ENCODE results near the gene PLA2G4B. TPM values are rescaled to one million over a fixed set of nuclear protein-coding genes. Genes with fewer than 3 reads are reported as not detected.

Gene PLA2G4B
- total RNA-seq, 1 donor from 2014 or later = 8.2 TPM

DNA sequence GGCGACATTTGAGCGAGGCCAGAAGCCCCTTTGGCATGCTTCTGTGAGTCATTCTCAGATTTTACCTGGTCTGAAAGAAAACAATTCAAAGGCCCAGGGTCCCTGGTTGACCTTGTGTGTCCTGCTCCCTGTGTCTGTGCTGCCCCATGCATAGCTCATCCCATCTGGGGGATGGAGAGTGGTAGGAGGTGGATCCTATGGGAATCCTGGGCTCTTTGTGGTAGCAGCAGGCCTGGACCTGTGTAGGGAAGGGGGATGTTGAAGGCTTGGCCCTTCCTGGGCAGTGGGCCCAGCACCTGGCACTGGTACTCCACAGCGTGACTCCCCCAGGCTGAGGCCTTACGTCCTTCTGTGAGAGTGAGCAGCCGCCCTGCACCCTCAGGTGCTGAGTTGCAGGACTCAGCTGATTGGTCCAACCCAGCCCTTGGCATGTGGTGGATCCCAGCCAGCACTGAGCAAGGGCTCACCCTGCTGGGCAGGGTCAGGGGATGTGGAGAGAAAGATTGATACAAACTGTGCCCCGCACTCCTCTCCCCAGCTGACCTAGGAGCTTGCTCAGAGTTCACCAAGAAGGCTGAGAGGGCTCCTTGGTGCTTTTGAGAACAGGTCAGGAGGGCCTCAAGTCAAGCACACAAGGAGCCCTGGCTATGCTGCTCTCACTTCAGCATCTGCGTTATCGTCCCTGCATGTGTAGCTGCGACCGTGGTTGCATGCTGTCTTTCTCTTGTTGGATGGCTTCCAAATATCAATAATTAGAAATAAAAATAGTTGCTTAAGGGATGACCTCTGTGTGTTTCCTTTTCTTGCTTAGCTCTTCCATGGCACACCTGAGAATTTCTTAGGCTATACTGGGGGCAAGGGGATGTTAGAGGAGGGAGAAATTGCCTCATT, 32.1 kb upstream of the PLA2G4B start:
- no peak for TF ChIP-seq CTCF (IDR thresholded peaks at IDR 0.05)
- H3K36me3 Mint-ChIP-seq (ENCODE audit: low read depth) = peaks cover 13% of the 10 kb centered on the region
- POLR2A ChIA-PET = no interaction called here
- no peak for ATAC-seq (ENCODE audit: low read depth)
- intact Hi-C loops (cut with micrococcal nuclease) = no loop called here
- no peak for DNase-seq
- H3K27ac Mint-ChIP-seq = no peak overlapping the region
- H3K9me3 Mint-ChIP-seq = no peaks in the 10 kb centered on the region
- CTCF ChIA-PET = interaction anchor here (2.5 kb wide), 1 partner anchor 34 kb away, joined by 17 read pairs; the partner anchor contains the start of gene MAPKBP1
- peaks cover 10% of the 10 kb centered on the region for H3K4me1 Mint-ChIP-seq
- H3K4me3 Mint-ChIP-seq = no peak overlapping the region
- no peaks in the 10 kb centered on the region for H3K27me3 Mint-ChIP-seq

DNA sequence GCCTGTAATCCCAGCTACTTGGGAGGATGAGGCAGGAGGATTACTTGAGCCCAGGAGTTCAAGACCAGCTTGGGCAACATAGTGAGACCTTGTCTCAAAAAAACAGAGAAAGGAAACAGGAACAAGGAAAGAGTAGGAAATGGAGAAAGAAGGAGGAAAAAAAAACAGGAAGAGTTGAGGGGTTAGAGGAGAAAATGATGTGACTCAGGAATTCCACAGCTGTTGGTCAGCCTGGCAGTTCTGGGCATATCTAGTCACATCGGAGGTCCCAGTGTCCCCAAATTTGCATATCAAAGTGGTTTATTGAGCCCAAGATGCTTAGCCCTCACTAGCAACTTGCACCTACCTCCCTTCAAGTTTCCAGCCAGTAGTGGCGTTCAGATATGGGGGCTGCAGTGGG, 29.5 kb upstream of the PLA2G4B start:
- peaks cover 11% of the 10 kb centered on the region for H3K4me1 Mint-ChIP-seq
- ATAC-seq (ENCODE audit: low read depth) (no peak), DNase-seq (no peak)
- H3K27me3 Mint-ChIP-seq = no peaks in the 10 kb centered on the region
- intact Hi-C loops (cut with micrococcal nuclease) = no loop called here
- POLR2A ChIA-PET = interaction anchor here (0.9 to 4.3 kb wide), 2 partner anchors 26 to 35 kb away, joined by 3 to 49 read pairs; partner anchors contain the start of gene MAPKBP1
- H3K27ac Mint-ChIP-seq = no peak overlapping the region
- no peak overlapping the region for H3K4me3 Mint-ChIP-seq
- CTCF ChIA-PET = interaction anchor here (3.3 to 6.4 kb wide), 4 partner anchors 34 to 205 kb away, joined by 30 to 309 read pairs (median 39); partner anchors contain the start of gene MAPKBP1
- no peaks in the 10 kb centered on the region for H3K9me3 Mint-ChIP-seq
- peaks cover 17% of the 10 kb centered on the region for H3K36me3 Mint-ChIP-seq (ENCODE audit: low read depth)
- no peak for TF ChIP-seq CTCF (IDR thresholded peaks at IDR 0.05)

DNA sequence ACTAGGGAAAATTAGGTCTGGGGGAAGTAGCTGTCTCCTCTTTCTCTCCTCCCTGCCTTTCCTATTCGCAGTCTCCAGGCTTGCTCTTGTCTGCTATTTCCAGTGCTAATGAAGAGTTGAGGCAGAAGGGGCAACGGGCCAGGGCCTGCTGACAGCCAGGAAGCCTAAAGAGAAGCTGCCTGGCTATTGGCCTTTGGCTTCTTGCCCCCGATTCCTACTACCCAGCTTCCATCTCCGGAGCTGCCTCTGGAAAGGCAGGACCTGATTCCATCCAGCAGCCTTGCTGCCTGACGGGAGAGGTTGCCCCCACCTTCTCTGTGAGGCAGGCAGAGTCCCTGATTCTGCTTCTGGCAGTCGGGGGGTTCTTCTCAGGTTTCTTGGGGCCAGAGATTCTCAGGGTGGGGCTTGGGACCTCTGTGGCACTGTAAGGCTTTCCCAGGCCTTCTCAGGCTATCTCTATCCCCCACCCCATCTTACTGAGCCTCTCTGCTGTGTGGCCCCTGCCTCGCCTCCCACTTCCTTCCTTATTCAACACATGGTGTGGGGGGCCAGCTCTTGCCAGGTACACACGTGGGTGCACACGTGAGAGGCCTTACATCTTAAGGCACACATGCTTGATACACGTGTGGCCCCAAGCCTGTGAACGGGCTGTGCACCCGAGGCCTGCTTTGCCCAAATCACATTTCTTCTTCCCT, 29.0 kb upstream of the PLA2G4B start:
- no peaks in the 10 kb centered on the region for H3K27me3 Mint-ChIP-seq
- no peak overlapping the region for H3K4me3 Mint-ChIP-seq
- H3K9me3 Mint-ChIP-seq = no peaks in the 10 kb centered on the region
- H3K27ac Mint-ChIP-seq = no peak overlapping the region
- H3K4me1 Mint-ChIP-seq = peaks cover 11% of the 10 kb centered on the region
- TF ChIP-seq CTCF (IDR thresholded peaks at IDR 0.05) = no peak
- DNase-seq (no peak), ATAC-seq (ENCODE audit: low read depth) (no peak)
- ChIA-PET CTCF (interaction anchor here (0.6 to 6.4 kb wide), 11 partner anchors 10 to 344 kb away, joined by 3 to 309 read pairs (median 8); partner anchors contain the start of gene MAPKBP1), POLR2A (interaction anchor here (0.9 to 4.3 kb wide), 2 partner anchors 27 to 36 kb away, joined by 3 to 49 read pairs; partner anchors contain the start of gene MAPKBP1)
- intact Hi-C loops (cut with micrococcal nuclease) = loop anchor here (2.0 kb wide), 1 partner anchor 21 kb away; no protein-coding TSS in a partner anchor
- peaks cover 16% of the 10 kb centered on the region for H3K36me3 Mint-ChIP-seq (ENCODE audit: low read depth)

DNA sequence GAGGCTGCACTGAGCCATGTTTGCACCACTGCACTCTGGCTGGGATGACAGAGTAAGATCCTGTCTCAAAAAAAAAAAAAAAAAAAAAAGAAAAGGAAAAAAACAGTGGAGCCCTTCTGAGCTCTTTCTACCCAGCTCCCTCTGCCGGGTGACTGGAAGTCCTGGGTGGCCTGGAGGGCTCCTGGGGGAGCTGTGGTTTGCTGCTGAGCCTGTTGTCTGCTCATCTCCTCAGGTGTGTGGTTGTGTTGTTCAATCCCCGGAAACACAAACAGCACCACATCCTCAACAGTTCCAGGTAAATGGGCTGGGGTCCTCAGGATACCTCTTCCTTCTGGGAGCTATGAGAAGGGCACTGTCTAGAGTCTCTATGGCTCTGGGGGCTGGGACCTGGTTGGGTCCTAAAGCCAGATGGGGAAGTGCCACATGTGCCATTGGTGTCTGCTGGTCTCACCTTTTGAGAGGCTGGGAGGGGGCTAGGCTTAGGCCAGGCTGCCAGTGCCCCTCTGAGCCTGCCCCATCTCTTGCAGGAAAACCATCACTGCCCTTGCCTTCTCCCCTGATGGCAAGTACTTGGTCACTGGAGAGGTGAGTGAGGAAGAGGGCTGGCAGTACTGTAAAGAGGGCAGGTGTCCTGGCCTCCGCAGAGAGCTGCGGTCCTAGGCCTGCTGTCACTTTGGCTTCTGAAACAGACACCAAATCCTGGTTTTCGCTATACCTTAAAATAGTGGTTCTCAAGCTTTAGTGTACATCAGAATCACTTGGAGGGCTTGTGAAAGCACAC, 27.8 kb upstream of the PLA2G4B start:
- ChIA-PET CTCF (interaction anchor here (0.7 to 6.4 kb wide), 19 partner anchors 8 to 345 kb away, joined by 3 to 309 read pairs (median 5); partner anchors contain the start of gene MAPKBP1), POLR2A (interaction anchor here (0.5 to 4.3 kb wide), 4 partner anchors 8 to 271 kb away, joined by 3 to 49 read pairs (median 4); partner anchors contain the start of gene MAPKBP1)
- no peak for TF ChIP-seq CTCF (IDR thresholded peaks at IDR 0.05)
- H3K9me3 Mint-ChIP-seq = no peaks in the 10 kb centered on the region
- DNase-seq = no peak
- H3K27me3 Mint-ChIP-seq = no peaks in the 10 kb centered on the region
- no peak for ATAC-seq (ENCODE audit: low read depth)
- no peak overlapping the region for H3K4me3 Mint-ChIP-seq
- peaks cover 26% of the 10 kb centered on the region for H3K36me3 Mint-ChIP-seq (ENCODE audit: low read depth)
- no peak overlapping the region for H3K27ac Mint-ChIP-seq
- peaks cover 11% of the 10 kb centered on the region for H3K4me1 Mint-ChIP-seq
- intact Hi-C loops (cut with micrococcal nuclease) = loop anchor here (1.0 to 2.0 kb wide), 7 partner anchors 22 to 907 kb away; no protein-coding TSS in a partner anchor
